ENCODE measurements around the gene PIEZO1.

- TF ChIP-seq, protein P1, sequence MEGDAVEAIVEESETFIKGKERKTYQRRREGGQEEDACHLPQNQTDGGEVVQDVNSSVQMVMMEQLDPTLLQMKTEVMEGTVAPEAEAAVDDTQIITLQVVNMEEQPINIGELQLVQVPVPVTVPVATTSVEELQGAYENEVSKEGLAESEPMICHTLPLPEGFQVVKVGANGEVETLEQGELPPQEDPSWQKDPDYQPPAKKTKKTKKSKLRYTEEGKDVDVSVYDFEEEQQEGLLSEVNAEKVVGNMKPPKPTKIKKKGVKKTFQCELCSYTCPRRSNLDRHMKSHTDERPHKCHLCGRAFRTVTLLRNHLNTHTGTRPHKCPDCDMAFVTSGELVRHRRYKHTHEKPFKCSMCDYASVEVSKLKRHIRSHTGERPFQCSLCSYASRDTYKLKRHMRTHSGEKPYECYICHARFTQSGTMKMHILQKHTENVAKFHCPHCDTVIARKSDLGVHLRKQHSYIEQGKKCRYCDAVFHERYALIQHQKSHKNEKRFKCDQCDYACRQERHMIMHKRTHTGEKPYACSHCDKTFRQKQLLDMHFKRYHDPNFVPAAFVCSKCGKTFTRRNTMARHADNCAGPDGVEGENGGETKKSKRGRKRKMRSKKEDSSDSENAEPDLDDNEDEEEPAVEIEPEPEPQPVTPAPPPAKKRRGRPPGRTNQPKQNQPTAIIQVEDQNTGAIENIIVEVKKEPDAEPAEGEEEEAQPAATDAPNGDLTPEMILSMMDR (IDR thresholded peaks at IDR 0.05; ENCODE audit: extremely low read depth in 1 of 2, insufficient read depth in 1 of 2, low read depth in 1 of 2, low read length in 2 of 2), result no peak
- TF ChIP-seq EZH2 (IDR thresholded peaks at IDR 0.05; ENCODE audit: borderline replicate concordance, low read depth, low read length, severe bottlenecking) (no peak), MYC (IDR thresholded peaks at IDR 0.05; ENCODE audit: low read depth, low read length) (no peak)
Observed at GRCh38 chr16:88718178-88718577, 66.8 kb downstream of the PIEZO1 start.
